Vagina (tissue), 2 donors: ENCODE results near the gene KAZN. TPM values are rescaled to one million over a fixed set of nuclear protein-coding genes. Genes with fewer than 3 reads are reported as not detected.

Experiments
- DNase-seq, 2 donors: peaks; one replicate each; pipeline ENCODE4 v3.0.0-alpha.2; 2017; ENCODE audit errors: extremely low spot score in 2 of 2
- H3K27ac ChIP-seq: fragments of 200-600 bp; sonication (generic); one replicate; pipeline ENCODE4 v1.5.1; 2019
- H3K27me3 ChIP-seq: fragments of 200-600 bp; sonication (generic); one replicate; pipeline ENCODE4 v1.5.1; 2019
- H3K36me3 ChIP-seq, 2 donors: fragments of 200-600 bp; sonication (generic); one replicate each; pipeline ENCODE4 v1.5.1; 2017 to 2019
- H3K4me1 ChIP-seq: fragments of 200-600 bp; sonication (generic); one replicate; pipeline ENCODE4 v1.5.1; 2019
- H3K4me3 ChIP-seq, 2 donors: fragments of 200-600 bp; sonication (generic); 1 replicate in 1 of 2; 2 replicates in 1 of 2; pipeline ENCODE4 v1.5.1; 2016 to 2019
- H3K9me3 ChIP-seq: fragments of 200-600 bp; sonication (generic); one replicate; pipeline ENCODE4 v1.5.1; 2019
- POLR2A ChIP-seq, 2 donors: fragments of 450-650 bp; IDR thresholded peaks; one replicate each; pipeline ENCODE4 v1.6.1; 2017; ENCODE audit warnings: antibody characterized with exemption in 2 of 2, mild to moderate bottlenecking in 2 of 2, moderate library complexity in 2 of 2
- POLR2AphosphoS5 ChIP-seq, 2 donors: sonication (generic); formaldehyde crosslinking; IDR thresholded peaks; one replicate each; pipeline ENCODE4 v1.9.0; 2017; ENCODE audit warnings: antibody characterized with exemption in 2 of 2, mild to moderate bottlenecking in 2 of 2, low read depth in 1 of 2; ENCODE audit not compliant: insufficient read depth in 1 of 2
- intact Hi-C: fragments of 100-400 bp; cut with DNase I; formaldehyde crosslinking; loops from one replicate; pipeline ENCODE4 v1.15.1; 2023
- total RNA-seq: library from RNA; depleted of rRNA; stranded (reverse); fragments of >200 nt; gene quantifications from one replicate; pipeline ENCODE4 v1.2.3, GENCODE V29; 2016
- TF ChIP-seq, protein P1 (sequence below), 3 experiments: fragments of 450-650 bp in 2 of 3; fragments of 200-600 bp in 1 of 3; sonication (generic) in 1 of 3; IDR thresholded peaks; one replicate each; pipeline ENCODE4 v1.5.1; 2017 to 2019; ENCODE audit warnings: antibody characterized with exemption in 3 of 3, mild to moderate bottlenecking in 2 of 3, moderate library complexity in 2 of 3

The KAZN gene
- total RNA-seq, 1 donor from 2014 or later = 29.5 TPM

DNA sequence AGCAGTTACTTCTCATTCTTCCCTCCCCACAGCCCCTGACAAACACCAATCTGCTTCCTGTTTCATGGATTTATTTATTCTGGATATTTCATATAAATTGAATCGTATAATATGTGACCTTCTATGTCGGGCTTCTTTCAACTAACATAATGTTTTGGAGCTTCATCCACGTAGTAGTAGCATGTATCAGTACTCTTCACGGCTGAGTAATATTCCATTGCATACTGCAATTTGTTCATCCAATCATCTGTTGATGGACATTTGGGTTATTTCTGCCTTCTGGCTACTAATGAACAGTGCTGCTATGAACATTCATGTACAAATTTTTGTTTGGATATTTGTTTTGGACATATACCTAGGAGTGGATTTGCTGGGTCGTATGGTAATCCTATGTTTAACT lies 1.9 kb upstream of the KAZN start:
- peaks cover 21% of the 10 kb centered on the region for H3K4me1 ChIP-seq
- TF ChIP-seq, protein P1, sequence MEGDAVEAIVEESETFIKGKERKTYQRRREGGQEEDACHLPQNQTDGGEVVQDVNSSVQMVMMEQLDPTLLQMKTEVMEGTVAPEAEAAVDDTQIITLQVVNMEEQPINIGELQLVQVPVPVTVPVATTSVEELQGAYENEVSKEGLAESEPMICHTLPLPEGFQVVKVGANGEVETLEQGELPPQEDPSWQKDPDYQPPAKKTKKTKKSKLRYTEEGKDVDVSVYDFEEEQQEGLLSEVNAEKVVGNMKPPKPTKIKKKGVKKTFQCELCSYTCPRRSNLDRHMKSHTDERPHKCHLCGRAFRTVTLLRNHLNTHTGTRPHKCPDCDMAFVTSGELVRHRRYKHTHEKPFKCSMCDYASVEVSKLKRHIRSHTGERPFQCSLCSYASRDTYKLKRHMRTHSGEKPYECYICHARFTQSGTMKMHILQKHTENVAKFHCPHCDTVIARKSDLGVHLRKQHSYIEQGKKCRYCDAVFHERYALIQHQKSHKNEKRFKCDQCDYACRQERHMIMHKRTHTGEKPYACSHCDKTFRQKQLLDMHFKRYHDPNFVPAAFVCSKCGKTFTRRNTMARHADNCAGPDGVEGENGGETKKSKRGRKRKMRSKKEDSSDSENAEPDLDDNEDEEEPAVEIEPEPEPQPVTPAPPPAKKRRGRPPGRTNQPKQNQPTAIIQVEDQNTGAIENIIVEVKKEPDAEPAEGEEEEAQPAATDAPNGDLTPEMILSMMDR (IDR thresholded peaks at IDR 0.05) = no peak
- no peak for TF ChIP-seq POLR2AphosphoS5 (IDR thresholded peaks at IDR 0.05; ENCODE audit: insufficient read depth in 1 of 2, low read depth in 1 of 2)
- TF ChIP-seq POLR2A (IDR thresholded peaks at IDR 0.05) = no peak
- intact Hi-C loops = no loop called here
- H3K27ac ChIP-seq = no peak overlapping the region
- no peak for DNase-seq
- H3K9me3 ChIP-seq = no peaks in the 10 kb centered on the region
- H3K4me3 ChIP-seq = no peak overlapping the region
- no peaks in the 10 kb centered on the region for H3K36me3 ChIP-seq
- H3K27me3 ChIP-seq = no peaks in the 10 kb centered on the region

DNA sequence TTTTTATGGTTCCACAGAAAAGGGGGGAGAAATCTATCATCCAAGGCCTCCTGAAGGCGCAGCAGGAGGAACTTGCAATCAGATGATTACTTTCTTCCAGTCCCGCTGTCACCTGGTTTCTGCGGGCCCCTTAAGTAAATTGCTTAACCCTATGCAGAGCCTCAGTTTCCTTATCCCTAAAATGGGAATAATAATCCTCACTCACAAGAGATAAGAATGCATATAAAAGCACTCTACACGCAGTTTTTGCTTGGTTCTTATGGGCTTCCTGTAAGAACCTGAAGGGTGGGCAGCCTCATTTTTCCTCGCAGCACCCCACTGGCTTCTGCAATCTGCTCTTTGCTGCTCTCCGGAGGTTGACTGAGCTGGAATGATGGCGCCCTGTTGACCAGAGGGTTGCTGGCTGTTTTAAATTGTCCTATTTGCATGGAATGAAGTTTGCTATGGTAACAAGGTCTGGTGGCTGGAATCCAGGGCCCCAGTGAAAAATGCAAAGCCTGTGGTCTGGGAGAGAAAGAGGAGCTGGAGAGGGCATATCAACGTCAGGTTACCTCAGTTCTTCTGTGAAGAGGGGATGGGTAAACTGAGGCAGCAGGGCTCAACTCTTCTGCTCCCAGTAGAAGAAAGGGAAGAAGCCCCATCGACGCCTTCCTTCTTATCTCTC lies 1.0 kb upstream of the KAZN start:
- H3K4me1 ChIP-seq = peaks cover 27% of the 10 kb centered on the region
- DNase-seq = no peak
- H3K36me3 ChIP-seq = no peaks in the 10 kb centered on the region
- peak overlapping the region; percentile 53 to 60 for H3K4me3 ChIP-seq
- TF ChIP-seq POLR2A (IDR thresholded peaks at IDR 0.05) (no peak), POLR2AphosphoS5 (IDR thresholded peaks at IDR 0.05; ENCODE audit: insufficient read depth in 1 of 2, low read depth in 1 of 2) (no peak)
- TF ChIP-seq, protein P1 (IDR thresholded peaks at IDR 0.05) = no peak
- peak overlapping the region; percentile 71 for H3K27ac ChIP-seq
- intact Hi-C loops = no loop called here
- no peaks in the 10 kb centered on the region for H3K9me3 ChIP-seq
- H3K27me3 ChIP-seq = no peaks in the 10 kb centered on the region

DNA sequence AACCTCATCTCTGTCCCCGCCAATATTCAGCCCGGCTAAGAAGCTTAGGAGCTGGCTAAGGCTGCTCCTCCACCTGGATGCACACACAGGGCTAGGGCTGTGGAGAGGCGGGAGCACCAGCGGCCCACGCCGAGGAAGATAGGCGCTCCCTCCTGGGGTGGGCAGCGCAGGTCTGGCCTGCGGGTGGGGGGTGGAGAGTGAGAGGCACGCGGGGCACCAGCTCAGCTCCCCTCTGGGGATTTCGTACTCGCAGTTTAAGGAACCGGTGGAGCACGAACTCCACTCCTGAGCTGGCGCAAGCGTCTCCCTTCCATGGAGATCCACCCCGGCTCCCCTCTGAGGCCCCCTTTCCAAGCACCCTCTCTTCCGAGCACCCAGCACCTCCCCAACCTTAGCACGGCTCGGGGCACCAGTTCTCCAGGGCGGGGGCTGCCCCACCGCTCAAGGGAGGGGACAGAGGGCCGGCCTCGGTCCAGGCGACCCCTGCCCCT lies 433 bp upstream of the KAZN start:
- DNase-seq = no peak
- H3K27me3 ChIP-seq = no peaks in the 10 kb centered on the region
- H3K27ac ChIP-seq = peak overlapping the region; percentile 71
- no peaks in the 10 kb centered on the region for H3K36me3 ChIP-seq
- intact Hi-C loops = no loop called here
- H3K4me1 ChIP-seq = peaks cover 32% of the 10 kb centered on the region
- H3K4me3 ChIP-seq = peak overlapping the region; percentile 53 to 60
- H3K9me3 ChIP-seq = no peaks in the 10 kb centered on the region
- TF ChIP-seq POLR2AphosphoS5 (IDR thresholded peaks at IDR 0.05; ENCODE audit: insufficient read depth in 1 of 2, low read depth in 1 of 2) (peak in 1 of 2 donors; percentile 14), POLR2A (IDR thresholded peaks at IDR 0.05) (no peak)
- TF ChIP-seq, protein P1 (IDR thresholded peaks at IDR 0.05) = no peak

DNA sequence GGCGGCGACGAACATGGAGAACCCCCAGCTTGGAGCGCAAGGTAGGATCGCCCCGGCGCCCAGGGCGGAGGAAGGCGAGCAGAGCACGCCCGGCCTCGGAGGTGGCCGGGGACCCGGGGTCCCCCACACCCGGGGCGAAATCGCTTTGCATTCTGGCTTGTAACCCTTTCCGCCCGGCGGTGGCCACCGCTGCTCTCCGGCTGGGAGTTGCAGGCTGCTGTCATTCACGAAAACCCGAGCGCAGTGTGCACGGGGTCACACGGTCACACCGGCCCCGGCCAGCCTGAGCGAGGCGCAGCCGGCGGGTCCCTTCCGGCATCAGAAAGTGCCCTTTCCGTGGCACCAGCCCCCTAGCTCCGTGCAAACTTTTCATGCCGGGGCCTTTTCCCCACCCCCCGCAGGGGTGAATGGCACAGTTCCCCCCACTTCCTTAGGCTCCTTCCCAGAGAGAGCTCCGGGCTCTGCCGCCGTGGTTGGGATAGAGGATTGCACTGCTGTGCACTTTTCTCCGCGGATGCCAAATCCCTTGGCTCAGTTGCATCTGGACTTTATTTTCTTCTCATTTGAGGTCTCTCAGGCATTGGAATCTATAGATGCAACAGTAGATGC lies 802 bp downstream of the KAZN start:
- H3K4me3 ChIP-seq = peak overlapping the region; percentile 53 to 60
- H3K27me3 ChIP-seq = no peaks in the 10 kb centered on the region
- H3K9me3 ChIP-seq = no peaks in the 10 kb centered on the region
- peak in 1 of 2 donors; percentile 15 for TF ChIP-seq POLR2AphosphoS5 (IDR thresholded peaks at IDR 0.05; ENCODE audit: insufficient read depth in 1 of 2, low read depth in 1 of 2)
- TF ChIP-seq, protein P1 (IDR thresholded peaks at IDR 0.05) = no peak
- no peak for DNase-seq
- H3K27ac ChIP-seq = peak overlapping the region; percentile 71
- no peaks in the 10 kb centered on the region for H3K36me3 ChIP-seq
- H3K4me1 ChIP-seq = peaks cover 32% of the 10 kb centered on the region
- intact Hi-C loops = no loop called here

DNA sequence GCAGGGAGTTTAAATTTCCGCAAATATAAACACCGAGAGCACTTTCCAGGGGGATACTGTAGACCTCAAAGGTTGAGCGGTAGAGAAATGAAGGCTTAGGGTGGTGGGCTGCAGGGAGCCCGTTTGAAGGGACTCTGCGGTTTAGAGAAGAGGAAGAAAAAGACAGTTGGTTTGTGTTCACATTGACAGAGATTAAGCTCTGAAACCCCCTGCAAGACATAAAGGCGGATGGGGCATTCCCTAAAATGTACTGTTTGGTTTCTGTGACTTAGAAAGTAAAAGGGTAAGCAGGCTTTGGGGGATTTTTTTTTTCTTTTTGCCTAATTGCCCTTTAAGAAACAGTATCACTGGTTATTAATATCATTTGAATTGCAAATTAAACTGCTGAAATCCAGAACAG lies 1.3 kb downstream of the KAZN start:
- Histone ChIP-seq H3K27ac (no peak overlapping the region), H3K36me3 (no peaks in the 10 kb centered on the region), H3K9me3 (no peaks in the 10 kb centered on the region), H3K27me3 (no peaks in the 10 kb centered on the region), H3K4me1 (peaks cover 32% of the 10 kb centered on the region), H3K4me3 (peak overlapping the region; percentile 53 to 60)
- intact Hi-C loops = loop anchor here (5.0 kb wide), 1 partner anchor 622 kb away; no protein-coding TSS in a partner anchor
- DNase-seq = no peak
- TF ChIP-seq POLR2A (IDR thresholded peaks at IDR 0.05) (no peak), POLR2AphosphoS5 (IDR thresholded peaks at IDR 0.05; ENCODE audit: insufficient read depth in 1 of 2, low read depth in 1 of 2) (no peak)
- TF ChIP-seq, protein P1 (IDR thresholded peaks at IDR 0.05) = no peak
